ENCODE data around the gene FGF12. TPM values are rescaled to one million over a fixed set of nuclear protein-coding genes. Genes with fewer than 3 reads are reported as not detected.

FGF12 gene
- total RNA-seq, 1 donor from 2014 or later, result not detected

DNA sequence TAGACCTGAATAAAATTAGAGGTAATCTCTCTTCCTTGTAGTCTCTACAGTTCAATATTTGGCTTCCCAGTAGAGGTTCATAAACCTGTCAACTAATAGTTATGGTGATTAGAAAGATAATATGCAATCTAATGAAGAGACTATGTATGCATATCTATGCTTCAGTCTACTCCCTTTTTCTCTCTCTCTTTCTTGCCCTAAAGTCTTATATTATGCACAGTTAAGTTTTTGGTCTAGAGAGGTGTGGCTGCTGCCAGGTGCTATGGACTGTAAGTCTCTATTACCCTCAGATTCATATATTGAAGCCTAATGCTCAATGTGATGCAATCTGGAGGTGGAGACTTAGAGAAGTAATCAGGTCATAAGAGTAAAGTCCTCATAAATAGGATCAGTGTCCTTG lies 413.7 kb downstream of the FGF12 start:
- intact Hi-C loops (cut with micrococcal nuclease), result no loop called here
- Mint-ChIP-seq H3K4me3 (ENCODE audit: low read depth) (no peak overlapping the region), H3K9me3 (no peaks in the 10 kb centered on the region), H3K27me3 (ENCODE audit: low read depth) (no peaks in the 10 kb centered on the region), H3K27ac (no peak overlapping the region), H3K4me1 (ENCODE audit: low read depth) (no peaks in the 10 kb centered on the region), H3K36me3 (ENCODE audit: low read depth) (no peaks in the 10 kb centered on the region)
- DNase-seq (ENCODE audit: low spot score), result no peak

DNA sequence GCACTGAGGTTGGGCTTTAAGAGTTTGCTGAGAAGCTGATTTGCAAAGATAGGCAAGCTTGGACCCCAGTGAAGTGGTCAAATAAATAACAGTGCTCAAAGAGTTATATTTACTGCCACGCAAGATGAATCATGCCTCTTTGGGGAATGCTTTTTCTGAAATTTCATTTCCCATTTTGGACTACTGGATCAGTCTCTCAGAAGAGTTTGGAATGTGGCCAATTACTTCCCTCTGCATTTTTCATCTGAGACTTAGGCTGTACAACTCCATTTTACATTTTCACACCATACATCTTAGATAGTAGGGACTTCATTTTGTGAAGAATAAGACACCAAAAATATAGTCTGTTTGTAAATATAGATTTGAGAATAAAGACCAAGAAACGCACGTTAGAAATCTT lies 419.7 kb downstream of the FGF12 start:
- Mint-ChIP-seq H3K27ac (no peak overlapping the region), H3K4me3 (ENCODE audit: low read depth) (no peak overlapping the region), H3K4me1 (ENCODE audit: low read depth) (no peaks in the 10 kb centered on the region), H3K9me3 (no peaks in the 10 kb centered on the region), H3K27me3 (ENCODE audit: low read depth) (no peaks in the 10 kb centered on the region), H3K36me3 (ENCODE audit: low read depth) (no peaks in the 10 kb centered on the region)
- intact Hi-C loops (cut with micrococcal nuclease), result no loop called here
- DNase-seq (ENCODE audit: low spot score), result no peak

DNA sequence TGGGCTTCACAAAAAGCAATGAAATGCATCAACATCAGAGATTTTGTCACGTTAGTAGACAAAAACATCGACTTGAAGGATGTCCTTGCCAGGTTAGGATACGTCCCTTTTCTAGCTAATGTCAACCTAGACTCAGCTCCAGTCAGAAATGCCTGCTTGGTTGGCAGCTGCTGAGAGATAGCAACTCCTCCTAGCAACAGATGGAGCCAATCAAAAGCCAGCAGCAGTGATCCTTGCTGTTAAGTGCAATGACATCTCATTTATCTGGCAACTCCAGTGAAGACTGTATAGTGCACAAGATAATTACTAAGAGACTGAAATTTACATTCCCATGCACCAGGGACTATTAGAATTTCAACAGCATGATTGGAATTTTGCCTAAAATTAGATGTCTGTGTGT lies 424.1 kb downstream of the FGF12 start:
- intact Hi-C loops (cut with micrococcal nuclease), result no loop called here
- Mint-ChIP-seq H3K4me1 (ENCODE audit: low read depth) (no peaks in the 10 kb centered on the region), H3K27ac (no peak overlapping the region), H3K27me3 (ENCODE audit: low read depth) (no peaks in the 10 kb centered on the region), H3K4me3 (ENCODE audit: low read depth) (no peak overlapping the region), H3K36me3 (ENCODE audit: low read depth) (no peaks in the 10 kb centered on the region), H3K9me3 (no peaks in the 10 kb centered on the region)
- no peak for DNase-seq (ENCODE audit: low spot score)

DNA sequence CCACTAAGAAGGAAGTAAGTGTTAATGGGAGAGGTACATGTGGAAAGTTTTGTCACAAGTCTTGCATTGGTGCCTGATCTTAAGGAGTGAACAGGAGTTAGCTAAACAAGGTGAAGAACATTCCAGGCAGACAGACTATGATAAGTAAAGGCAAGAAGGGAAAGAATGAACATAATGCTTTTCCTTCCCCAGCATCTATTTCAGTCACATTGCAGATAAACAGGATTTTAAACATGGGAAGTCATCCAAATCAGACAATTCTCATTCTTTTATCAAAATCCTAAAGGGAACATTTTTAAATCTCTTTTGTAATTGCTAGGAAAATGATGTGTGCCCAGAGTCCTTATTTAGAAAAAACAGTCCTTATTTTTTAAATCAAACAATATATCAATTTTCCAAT lies 424.6 kb downstream of the FGF12 start:
- Mint-ChIP-seq H3K4me3 (ENCODE audit: low read depth) (no peak overlapping the region), H3K27me3 (ENCODE audit: low read depth) (no peaks in the 10 kb centered on the region), H3K9me3 (no peaks in the 10 kb centered on the region), H3K4me1 (ENCODE audit: low read depth) (no peaks in the 10 kb centered on the region), H3K36me3 (ENCODE audit: low read depth) (no peaks in the 10 kb centered on the region), H3K27ac (no peak overlapping the region)
- intact Hi-C loops (cut with micrococcal nuclease), result no loop called here
- no peak for DNase-seq (ENCODE audit: low spot score)

DNA sequence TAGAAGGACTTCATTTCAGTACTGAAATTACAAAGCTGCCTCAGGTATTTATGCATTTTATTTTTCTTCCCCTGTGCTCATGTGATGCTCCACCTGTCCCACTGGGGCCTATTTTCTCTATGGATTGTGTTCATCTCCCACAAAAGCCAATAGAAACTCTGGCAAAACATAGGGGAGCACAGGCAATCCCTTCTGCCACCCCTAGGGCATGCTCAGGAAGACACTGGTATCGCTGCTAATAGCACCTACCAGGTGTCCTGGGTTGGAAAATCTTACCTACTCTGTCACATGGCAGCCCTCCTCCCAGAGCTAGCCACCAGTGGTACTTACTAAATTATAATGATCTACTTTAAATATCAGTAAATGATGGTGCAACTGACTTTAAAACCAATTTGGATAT lies 427.4 kb downstream of the FGF12 start:
- Mint-ChIP-seq H3K4me1 (ENCODE audit: low read depth) (no peaks in the 10 kb centered on the region), H3K36me3 (ENCODE audit: low read depth) (no peaks in the 10 kb centered on the region)

DNA sequence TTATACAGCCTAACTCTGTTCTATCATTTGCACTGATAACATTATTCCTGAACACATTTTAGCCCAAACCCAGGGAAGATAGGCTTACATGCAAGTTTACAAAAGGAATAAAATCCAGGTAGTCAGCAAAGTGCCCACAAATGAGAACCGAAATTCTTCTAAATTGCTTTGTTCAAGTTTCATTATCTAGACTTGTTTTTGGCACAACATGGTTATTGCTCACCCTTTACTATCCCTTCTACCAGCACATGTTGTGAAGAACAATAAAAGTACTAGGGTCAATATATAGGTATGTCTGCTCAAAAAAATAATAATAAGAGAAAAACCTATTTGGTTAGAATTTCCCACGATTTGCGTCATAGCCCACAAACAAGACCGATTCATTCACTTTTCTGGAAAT lies 430.5 kb downstream of the FGF12 start:
- intact Hi-C loops (cut with micrococcal nuclease), result no loop called here
- Mint-ChIP-seq H3K9me3 (no peaks in the 10 kb centered on the region), H3K36me3 (ENCODE audit: low read depth) (no peaks in the 10 kb centered on the region), H3K27ac (no peak overlapping the region), H3K4me3 (ENCODE audit: low read depth) (no peak overlapping the region), H3K27me3 (ENCODE audit: low read depth) (no peaks in the 10 kb centered on the region), H3K4me1 (ENCODE audit: low read depth) (no peaks in the 10 kb centered on the region)
- no peak for DNase-seq (ENCODE audit: low spot score)

More for the DNA sequence above, 427.4 kb downstream of the FGF12 start:
- DNase-seq (ENCODE audit: low spot score), result no peak
- no peaks in the 10 kb centered on the region for H3K27me3 Mint-ChIP-seq (ENCODE audit: low read depth)
- H3K4me3 Mint-ChIP-seq (ENCODE audit: low read depth), result no peak overlapping the region
- intact Hi-C loops (cut with micrococcal nuclease), result no loop called here
- no peaks in the 10 kb centered on the region for H3K9me3 Mint-ChIP-seq
- no peak overlapping the region for H3K27ac Mint-ChIP-seq

DNA sequence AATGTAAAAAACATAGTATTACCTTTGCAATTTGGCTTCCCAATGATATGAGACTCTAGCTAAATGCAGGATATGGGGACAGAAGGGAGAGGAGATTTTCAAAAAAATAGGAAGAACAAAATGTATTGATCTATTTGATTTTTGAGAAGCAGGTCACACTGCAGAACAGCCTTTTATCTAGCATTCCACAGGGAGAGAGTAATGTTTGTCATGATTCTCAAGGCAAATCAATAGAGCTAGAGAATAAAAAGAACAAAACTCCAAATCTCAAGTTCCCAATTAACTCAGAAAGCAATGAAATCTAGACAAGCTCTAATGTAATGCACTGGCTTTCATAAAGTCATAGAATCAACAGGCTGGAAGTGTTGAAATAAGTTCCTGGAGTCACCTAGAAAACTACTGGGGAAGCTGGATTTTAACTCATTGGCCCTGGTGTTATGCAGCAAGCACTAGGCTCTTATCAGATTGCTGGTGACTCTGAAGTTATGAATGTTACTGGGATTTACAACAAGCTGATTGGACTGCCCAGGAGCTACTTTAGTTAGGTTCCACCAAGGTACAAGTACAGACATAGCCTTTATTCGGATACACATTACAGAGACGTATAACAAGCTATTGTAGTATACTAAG lies 442.8 kb downstream of the FGF12 start:
- no peak for DNase-seq (ENCODE audit: low spot score)
- no peak overlapping the region for H3K27ac Mint-ChIP-seq
- H3K27me3 Mint-ChIP-seq (ENCODE audit: low read depth), result no peaks in the 10 kb centered on the region
- H3K4me1 Mint-ChIP-seq (ENCODE audit: low read depth), result no peaks in the 10 kb centered on the region
- H3K9me3 Mint-ChIP-seq, result no peaks in the 10 kb centered on the region
- no peak overlapping the region for H3K4me3 Mint-ChIP-seq (ENCODE audit: low read depth)
- H3K36me3 Mint-ChIP-seq (ENCODE audit: low read depth), result no peaks in the 10 kb centered on the region
- intact Hi-C loops (cut with micrococcal nuclease), result no loop called here

DNA sequence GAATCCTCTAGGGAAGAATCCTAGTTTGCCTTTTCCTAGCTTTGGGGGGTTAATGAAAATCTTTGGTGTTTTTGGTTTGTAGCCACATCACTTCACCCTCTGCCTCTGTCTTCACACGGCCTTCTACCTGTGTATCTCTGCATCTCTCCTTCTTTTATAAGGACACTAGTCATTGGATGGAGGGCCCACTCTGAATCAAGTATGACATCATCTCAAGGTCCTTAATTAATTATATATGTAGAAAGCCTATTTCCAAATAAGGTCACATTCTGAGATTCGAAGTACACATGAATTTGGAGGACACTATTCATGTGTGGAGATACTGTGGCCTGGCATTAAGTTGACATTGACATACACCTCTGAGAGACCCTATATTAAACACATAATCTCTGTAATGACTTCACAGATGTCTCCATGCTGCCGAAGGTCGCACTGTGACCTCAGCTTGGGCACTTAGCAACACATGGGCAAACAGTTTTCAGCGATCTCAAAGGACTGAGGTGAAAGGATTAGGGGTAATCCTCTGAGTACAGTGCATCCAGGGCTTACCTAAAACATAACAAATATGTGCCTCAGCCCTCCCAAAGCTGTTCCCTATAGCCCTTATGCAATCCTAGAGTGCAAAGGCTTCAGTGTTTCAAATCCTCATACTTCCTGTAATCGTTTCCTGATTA lies 446.0 kb downstream of the FGF12 start:
- DNase-seq (ENCODE audit: low spot score), result no peak
- Mint-ChIP-seq H3K27me3 (ENCODE audit: low read depth) (no peaks in the 10 kb centered on the region), H3K4me1 (ENCODE audit: low read depth) (no peaks in the 10 kb centered on the region), H3K4me3 (ENCODE audit: low read depth) (no peak overlapping the region), H3K36me3 (ENCODE audit: low read depth) (no peaks in the 10 kb centered on the region), H3K27ac (no peak overlapping the region), H3K9me3 (no peaks in the 10 kb centered on the region)
- intact Hi-C loops (cut with micrococcal nuclease), result no loop called here

DNA sequence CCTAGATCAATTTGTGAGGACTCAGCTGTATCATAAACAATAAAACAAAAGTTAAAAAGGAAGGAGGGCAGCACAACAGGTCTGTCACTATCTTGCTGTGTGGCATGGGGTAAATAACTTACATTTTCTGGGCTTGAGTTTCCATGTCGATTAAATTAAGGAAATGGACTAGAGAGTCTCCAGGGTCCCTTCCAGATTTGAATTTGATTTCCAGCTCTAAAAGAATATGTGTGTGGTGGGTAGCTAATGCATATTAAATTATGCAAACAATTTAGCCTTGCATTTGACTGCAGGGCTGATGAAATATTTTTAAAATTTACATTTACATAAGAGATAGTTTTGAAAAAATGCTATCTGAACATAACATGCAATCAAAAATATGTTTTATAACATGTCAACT lies 447.7 kb downstream of the FGF12 start:
- no peaks in the 10 kb centered on the region for H3K36me3 Mint-ChIP-seq (ENCODE audit: low read depth)
- DNase-seq (ENCODE audit: low spot score), result no peak
- intact Hi-C loops (cut with micrococcal nuclease), result no loop called here
- H3K9me3 Mint-ChIP-seq, result no peaks in the 10 kb centered on the region
- no peak overlapping the region for H3K27ac Mint-ChIP-seq
- no peaks in the 10 kb centered on the region for H3K4me1 Mint-ChIP-seq (ENCODE audit: low read depth)
- H3K4me3 Mint-ChIP-seq (ENCODE audit: low read depth), result no peak overlapping the region
- no peaks in the 10 kb centered on the region for H3K27me3 Mint-ChIP-seq (ENCODE audit: low read depth)

DNA sequence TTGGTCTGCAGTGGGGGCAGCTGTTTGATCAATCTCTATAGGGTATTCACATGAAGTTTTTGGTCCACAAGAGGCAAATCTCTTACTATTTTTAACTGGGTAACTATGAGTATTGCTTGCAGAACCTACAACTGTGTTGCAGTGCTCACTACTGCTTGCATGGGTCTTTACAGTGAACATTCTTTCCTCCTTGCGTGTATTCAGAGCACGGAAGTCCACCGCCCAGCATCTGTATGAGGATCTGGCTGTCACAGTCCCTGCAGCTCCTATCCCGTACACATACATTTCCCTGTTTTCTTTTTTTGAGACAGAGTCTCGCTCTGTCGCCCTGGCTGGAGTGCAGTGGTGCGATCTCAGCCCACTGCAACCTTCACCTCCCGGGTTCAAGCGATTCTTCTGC lies 449.9 kb downstream of the FGF12 start:
- Mint-ChIP-seq H3K27ac (no peak overlapping the region), H3K27me3 (ENCODE audit: low read depth) (no peaks in the 10 kb centered on the region), H3K9me3 (no peaks in the 10 kb centered on the region), H3K4me3 (ENCODE audit: low read depth) (no peak overlapping the region), H3K4me1 (ENCODE audit: low read depth) (no peaks in the 10 kb centered on the region), H3K36me3 (ENCODE audit: low read depth) (no peaks in the 10 kb centered on the region)
- intact Hi-C loops (cut with micrococcal nuclease), result no loop called here
- no peak for DNase-seq (ENCODE audit: low spot score)

DNA sequence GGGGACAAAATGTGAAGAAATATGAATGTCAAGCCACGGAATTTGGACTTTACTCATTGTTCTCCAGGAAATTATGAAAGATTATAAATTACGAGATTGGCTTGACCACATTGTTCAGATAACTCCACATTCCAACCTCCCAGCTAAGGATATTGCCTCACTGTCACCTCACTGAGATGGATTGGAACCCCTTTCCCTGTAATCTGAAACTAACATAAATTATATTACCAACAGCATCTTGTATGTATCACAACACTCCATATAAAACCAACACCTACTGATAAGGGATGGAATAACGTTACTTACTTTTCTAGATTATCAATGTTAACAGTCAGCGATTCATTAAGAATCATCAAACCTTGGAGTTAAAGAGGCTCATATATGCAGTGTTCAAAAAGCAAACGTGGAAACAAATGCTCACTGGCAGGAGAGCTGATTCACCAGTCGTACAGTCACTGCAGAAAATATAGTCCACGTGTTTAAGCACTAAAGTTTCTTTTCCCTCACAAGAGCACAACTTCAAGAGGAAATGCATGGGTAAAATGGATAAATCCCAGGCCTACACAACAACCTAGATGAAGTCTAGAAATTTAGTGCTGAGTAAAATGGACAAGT lies 451.5 kb downstream of the FGF12 start:
- H3K9me3 Mint-ChIP-seq, result no peaks in the 10 kb centered on the region
- no peaks in the 10 kb centered on the region for H3K27me3 Mint-ChIP-seq (ENCODE audit: low read depth)
- no peak overlapping the region for H3K4me3 Mint-ChIP-seq (ENCODE audit: low read depth)
- DNase-seq (ENCODE audit: low spot score), result no peak
- no peaks in the 10 kb centered on the region for H3K36me3 Mint-ChIP-seq (ENCODE audit: low read depth)
- intact Hi-C loops (cut with micrococcal nuclease), result no loop called here
- H3K27ac Mint-ChIP-seq, result no peak overlapping the region
- no peaks in the 10 kb centered on the region for H3K4me1 Mint-ChIP-seq (ENCODE audit: low read depth)

DNA sequence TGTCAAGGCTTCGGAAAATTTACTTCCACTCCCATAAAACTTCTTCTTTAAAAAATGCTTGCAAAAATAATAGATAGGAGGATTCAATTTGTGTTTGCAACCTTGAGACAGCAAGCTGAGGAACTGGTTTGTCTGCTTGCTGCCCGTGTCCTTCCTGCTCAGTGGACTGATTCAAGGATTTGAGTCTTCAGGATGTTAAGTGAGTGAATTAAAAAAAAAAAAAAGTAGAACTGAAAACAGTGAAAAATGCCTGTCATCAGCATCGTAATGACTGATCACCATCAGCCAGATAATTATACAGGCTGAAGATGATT lies 453.7 kb downstream of the FGF12 start:
- Mint-ChIP-seq H3K4me1 (ENCODE audit: low read depth) (no peaks in the 10 kb centered on the region), H3K27ac (no peak overlapping the region), H3K27me3 (ENCODE audit: low read depth) (no peaks in the 10 kb centered on the region), H3K36me3 (ENCODE audit: low read depth) (no peaks in the 10 kb centered on the region), H3K4me3 (ENCODE audit: low read depth) (no peak overlapping the region), H3K9me3 (no peaks in the 10 kb centered on the region)
- intact Hi-C loops (cut with micrococcal nuclease), result no loop called here
- DNase-seq (ENCODE audit: low spot score), result no peak

DNA sequence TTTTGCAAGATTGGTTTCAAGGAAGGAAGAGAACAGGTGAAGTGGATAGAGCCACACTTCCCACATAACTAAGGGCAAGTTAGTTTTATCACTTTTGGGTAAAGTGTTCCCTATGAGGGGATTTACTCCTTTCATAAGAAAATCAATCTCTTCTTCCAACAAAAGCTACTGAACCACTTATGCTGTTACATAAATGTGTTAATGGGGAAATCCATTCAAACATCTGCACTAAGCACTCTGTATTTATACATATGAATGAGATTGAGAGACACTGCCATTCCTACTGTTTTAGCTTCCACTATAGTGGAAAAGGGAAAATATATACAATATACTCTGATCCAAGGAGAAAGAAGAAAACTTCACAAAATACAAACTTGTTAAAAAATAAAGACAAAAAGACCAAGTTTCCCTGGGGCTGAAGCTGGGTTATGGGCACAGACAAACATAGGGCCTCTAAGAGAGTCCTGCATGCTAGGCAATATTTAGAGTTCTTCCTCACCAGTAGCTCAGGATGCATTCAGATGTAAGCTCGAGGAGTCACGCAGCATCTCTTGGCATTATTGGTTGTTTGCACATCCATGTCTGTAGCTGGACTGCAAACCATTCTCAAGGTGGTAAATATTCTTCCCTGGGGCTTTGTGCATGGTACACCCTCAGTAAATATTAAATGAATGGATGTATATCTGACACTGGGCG lies 454.2 kb downstream of the FGF12 start:
- Mint-ChIP-seq H3K9me3 (no peaks in the 10 kb centered on the region), H3K27ac (no peak overlapping the region), H3K27me3 (ENCODE audit: low read depth) (no peaks in the 10 kb centered on the region), H3K4me3 (ENCODE audit: low read depth) (no peak overlapping the region), H3K4me1 (ENCODE audit: low read depth) (no peaks in the 10 kb centered on the region), H3K36me3 (ENCODE audit: low read depth) (no peaks in the 10 kb centered on the region)
- intact Hi-C loops (cut with micrococcal nuclease), result no loop called here
- no peak for DNase-seq (ENCODE audit: low spot score)
